ENCODE measurements around the gene FRMPD4.

DNA sequence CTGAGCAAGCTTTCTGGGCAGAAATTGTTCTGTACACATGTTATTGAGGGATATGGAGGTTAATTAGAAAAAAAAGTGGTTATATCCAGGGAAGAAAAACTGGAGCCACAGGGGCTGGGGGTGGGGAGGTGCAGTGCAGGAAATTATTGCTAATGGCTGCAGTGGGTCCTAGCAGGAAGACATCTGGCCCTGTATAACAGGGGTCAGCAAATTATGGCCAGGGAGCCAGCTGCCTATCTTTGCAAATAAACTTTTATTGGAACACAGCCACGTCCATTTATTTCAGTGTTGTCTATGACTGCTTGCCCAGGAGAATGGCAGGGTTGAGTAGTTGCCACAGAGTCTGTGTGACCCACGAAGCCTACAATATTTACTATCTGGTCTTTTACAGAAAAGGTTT lies 629.6 kb downstream of the FRMPD4 start:
- TF ChIP-seq ESRRG (CRISPR knock-in tag; IDR thresholded peaks at IDR 0.05) (no peak), ZFP3 (CRISPR knock-in tag; IDR thresholded peaks at IDR 0.05) (no peak)

Measured in SK-N-SH treated with all-trans-retinoic acid at 6 μM for 48 hours (cell line).